ENCODE data around the gene C18orf32.
"Not testable (repeated sequence)": the region's sequence is repeated elsewhere in the genome, so short reads cannot be mapped to it uniquely, and the experiment has no call there.

DNA sequence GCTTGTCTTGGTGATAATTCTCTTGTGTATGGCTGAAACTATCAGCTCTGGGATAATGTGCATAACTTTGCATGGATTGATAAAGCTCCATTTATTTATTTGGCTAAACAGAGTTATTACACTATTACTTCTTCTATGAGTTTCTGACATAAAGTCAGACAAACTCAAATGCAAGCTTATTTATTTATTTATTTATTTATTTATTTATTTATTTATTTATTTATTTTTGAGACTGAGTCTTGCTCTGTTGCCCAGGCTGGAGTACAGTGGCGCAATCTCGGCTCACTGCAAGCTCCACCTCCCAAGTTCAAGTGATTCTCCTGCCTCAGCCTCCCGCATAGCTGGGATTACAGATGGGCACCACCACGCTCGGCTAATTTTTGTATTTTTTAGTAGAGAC, 28.0 kb upstream of the C18orf32 start:
- TF ChIP-seq, protein P1, sequence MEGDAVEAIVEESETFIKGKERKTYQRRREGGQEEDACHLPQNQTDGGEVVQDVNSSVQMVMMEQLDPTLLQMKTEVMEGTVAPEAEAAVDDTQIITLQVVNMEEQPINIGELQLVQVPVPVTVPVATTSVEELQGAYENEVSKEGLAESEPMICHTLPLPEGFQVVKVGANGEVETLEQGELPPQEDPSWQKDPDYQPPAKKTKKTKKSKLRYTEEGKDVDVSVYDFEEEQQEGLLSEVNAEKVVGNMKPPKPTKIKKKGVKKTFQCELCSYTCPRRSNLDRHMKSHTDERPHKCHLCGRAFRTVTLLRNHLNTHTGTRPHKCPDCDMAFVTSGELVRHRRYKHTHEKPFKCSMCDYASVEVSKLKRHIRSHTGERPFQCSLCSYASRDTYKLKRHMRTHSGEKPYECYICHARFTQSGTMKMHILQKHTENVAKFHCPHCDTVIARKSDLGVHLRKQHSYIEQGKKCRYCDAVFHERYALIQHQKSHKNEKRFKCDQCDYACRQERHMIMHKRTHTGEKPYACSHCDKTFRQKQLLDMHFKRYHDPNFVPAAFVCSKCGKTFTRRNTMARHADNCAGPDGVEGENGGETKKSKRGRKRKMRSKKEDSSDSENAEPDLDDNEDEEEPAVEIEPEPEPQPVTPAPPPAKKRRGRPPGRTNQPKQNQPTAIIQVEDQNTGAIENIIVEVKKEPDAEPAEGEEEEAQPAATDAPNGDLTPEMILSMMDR (IDR thresholded peaks at IDR 0.05; ENCODE audit: low read depth, low read length) = not testable (repeated sequence)
- not testable (repeated sequence) for TF ChIP-seq EZH2phosphoT487 (IDR thresholded peaks at IDR 0.05; ENCODE audit: low read depth)
